ENCODE data around the gene EXT2. TPM values are rescaled to one million over a fixed set of nuclear protein-coding genes. Genes with fewer than 3 reads are reported as not detected.

EXT2 gene
- total and polyA plus RNA-seq, 4 experiments from 2014 or later: 28.2 to 48.5 (median 35.7) TPM

DNA sequence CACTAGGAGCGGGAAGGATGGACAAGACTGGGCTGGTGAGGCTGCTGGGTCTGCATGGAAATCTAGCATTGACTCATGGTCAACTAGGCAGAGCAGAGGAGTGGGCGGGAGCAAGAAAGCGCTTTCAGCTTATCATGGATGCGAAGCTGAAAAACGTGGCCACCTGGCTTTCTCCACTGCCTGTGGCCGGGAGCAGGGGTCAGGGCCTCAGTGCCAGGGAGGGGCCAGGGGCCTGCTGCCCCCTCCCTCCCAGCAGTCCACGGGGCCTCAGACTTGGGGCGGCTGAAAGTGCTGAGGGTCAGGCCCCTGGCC, 168.9 kb downstream of the EXT2 start:
- DNase-seq: no peak
- intact Hi-C loops (cut with micrococcal nuclease): no loop called here
- Mint-ChIP-seq H3K4me3 (no peak overlapping the region), H3K9me3 (no peaks in the 10 kb centered on the region), H3K27ac (no peak overlapping the region), H3K36me3 (no peaks in the 10 kb centered on the region), H3K4me1 (peaks cover 0 to 8% (median 0%) of the 10 kb centered on the region in 4 donors), H3K27me3 (peaks cover 3 to 4% of the 10 kb centered on the region in 2 donors)
- Histone ChIP-seq H3K9me3 (ENCODE audit: control insufficient read depth in 1 of 2, low read length in 2 of 2) (no peaks in the 10 kb centered on the region), H3K4me3 (ENCODE audit: low read length in 2 of 2) (no peak overlapping the region), H3K36me3 (ENCODE audit: insufficient read depth, low read length) (no peaks in the 10 kb centered on the region), H3K4me1 (ENCODE audit: insufficient read depth, low read length) (no peaks in the 10 kb centered on the region), H3K27ac (ENCODE audit: low read depth, low read length) (no peak overlapping the region), H3K27me3 (ENCODE audit: insufficient read depth, low read length) (no peaks in the 10 kb centered on the region)
- ChIA-PET CTCF (ENCODE audit: partially characterized antibody) (interaction anchor here (0.6 kb wide), 1 partner anchor 169 kb away, joined by 3 read pairs; no protein-coding TSS in a partner anchor), POLR2A (ENCODE audit: partially characterized antibody) (no interaction called here)

DNA sequence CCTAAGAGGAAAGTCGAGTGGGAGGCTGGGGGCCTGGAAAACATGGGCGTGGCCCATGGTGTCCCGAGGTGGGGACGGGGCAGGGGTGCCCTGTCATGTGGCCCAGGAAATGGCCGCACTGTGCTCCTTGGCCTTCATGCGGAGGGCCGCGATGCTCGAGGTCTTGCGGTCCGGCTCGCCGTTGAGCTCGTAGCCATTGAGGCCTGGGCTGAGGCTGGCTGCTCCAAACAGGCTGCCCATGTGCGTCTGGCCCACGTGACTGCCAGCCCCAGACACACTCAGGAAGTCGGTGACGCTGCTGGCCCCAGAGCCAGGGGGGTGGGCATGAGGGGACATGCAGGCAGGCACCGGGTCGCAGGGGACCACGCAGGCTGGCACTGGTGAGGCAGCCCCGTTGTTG, 169.3 kb downstream of the EXT2 start:
- Mint-ChIP-seq H3K27me3 (peaks cover 3 to 4% of the 10 kb centered on the region in 2 donors), H3K9me3 (no peaks in the 10 kb centered on the region), H3K4me3 (no peak overlapping the region), H3K27ac (no peak overlapping the region), H3K4me1 (peaks cover 0 to 5% (median 0%) of the 10 kb centered on the region in 4 donors), H3K36me3 (no peaks in the 10 kb centered on the region)
- CTCF ChIA-PET (ENCODE audit: partially characterized antibody): interaction anchor here (0.6 kb wide), 1 partner anchor 170 kb away, joined by 3 read pairs; no protein-coding TSS in a partner anchor
- Histone ChIP-seq H3K9me3 (ENCODE audit: control insufficient read depth in 1 of 2, low read length in 2 of 2) (no peaks in the 10 kb centered on the region), H3K36me3 (ENCODE audit: insufficient read depth, low read length) (no peaks in the 10 kb centered on the region), H3K4me3 (ENCODE audit: low read length in 2 of 2) (no peak overlapping the region), H3K27me3 (ENCODE audit: insufficient read depth, low read length) (no peaks in the 10 kb centered on the region), H3K27ac (ENCODE audit: low read depth, low read length) (no peak overlapping the region), H3K4me1 (ENCODE audit: insufficient read depth, low read length) (no peaks in the 10 kb centered on the region)
- intact Hi-C loops (cut with micrococcal nuclease): no loop called here
- POLR2A ChIA-PET (ENCODE audit: partially characterized antibody): no interaction called here
- DNase-seq: no peak

DNA sequence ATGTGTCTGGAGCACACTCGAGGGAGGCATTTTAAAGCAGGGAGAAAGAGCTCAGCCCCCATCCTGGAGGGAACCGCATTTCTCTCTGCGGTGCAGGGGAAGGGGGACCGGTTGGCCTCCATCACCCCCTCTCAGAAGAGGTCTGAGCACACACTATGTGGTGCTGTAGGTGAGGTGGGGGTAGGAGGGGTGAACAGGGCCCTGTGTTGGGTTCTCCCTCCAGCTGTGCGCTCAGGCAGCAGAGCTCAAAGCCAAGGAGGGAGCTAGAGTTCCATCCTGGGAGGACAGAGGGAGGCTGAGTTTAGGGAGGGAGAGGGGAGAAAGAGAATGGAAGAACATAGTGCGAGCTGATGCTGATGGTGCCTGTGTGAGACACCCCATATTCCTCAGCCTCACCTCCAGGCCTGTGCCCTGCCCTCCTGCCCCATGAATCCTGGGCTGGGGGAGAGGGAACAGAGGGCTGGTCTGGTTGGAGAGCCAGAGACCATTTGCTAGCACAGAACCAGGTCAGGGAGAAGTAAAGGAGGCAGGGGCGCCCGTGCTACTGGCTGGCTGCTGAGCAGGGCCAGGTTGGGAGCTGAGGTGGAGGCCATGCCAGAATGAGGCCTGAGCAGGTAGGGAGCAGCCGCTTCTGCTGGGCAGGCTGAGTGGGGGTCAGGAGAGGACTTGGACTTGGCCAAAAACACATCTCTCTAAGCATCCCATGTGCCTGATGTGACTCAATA, 170.7 kb downstream of the EXT2 start:
- Mint-ChIP-seq H3K9me3 (no peaks in the 10 kb centered on the region), H3K36me3 (no peaks in the 10 kb centered on the region), H3K4me3 (no peak overlapping the region), H3K27ac (peak overlapping the region in 1 of 7 donors; percentile 51), H3K4me1 (no peaks in the 10 kb centered on the region), H3K27me3 (peaks cover 3 to 4% of the 10 kb centered on the region in 2 donors)
- ChIA-PET CTCF (ENCODE audit: partially characterized antibody) (interaction anchor here (1.2 kb wide), 1 partner anchor 19 kb away, joined by 5 read pairs; no protein-coding TSS in a partner anchor), POLR2A (ENCODE audit: partially characterized antibody) (no interaction called here)
- H3K4me3 ChIP-seq (ENCODE audit: low read length in 2 of 2): no peak overlapping the region
- no peak overlapping the region for H3K27ac ChIP-seq (ENCODE audit: low read depth, low read length)
- no peaks in the 10 kb centered on the region for H3K27me3 ChIP-seq (ENCODE audit: insufficient read depth, low read length)
- H3K4me1 ChIP-seq (ENCODE audit: insufficient read depth, low read length): no peaks in the 10 kb centered on the region
- no peak for DNase-seq
- H3K9me3 ChIP-seq (ENCODE audit: control insufficient read depth in 1 of 2, low read length in 2 of 2): no peaks in the 10 kb centered on the region
- intact Hi-C loops (cut with micrococcal nuclease): no loop called here
- no peaks in the 10 kb centered on the region for H3K36me3 ChIP-seq (ENCODE audit: insufficient read depth, low read length)

DNA sequence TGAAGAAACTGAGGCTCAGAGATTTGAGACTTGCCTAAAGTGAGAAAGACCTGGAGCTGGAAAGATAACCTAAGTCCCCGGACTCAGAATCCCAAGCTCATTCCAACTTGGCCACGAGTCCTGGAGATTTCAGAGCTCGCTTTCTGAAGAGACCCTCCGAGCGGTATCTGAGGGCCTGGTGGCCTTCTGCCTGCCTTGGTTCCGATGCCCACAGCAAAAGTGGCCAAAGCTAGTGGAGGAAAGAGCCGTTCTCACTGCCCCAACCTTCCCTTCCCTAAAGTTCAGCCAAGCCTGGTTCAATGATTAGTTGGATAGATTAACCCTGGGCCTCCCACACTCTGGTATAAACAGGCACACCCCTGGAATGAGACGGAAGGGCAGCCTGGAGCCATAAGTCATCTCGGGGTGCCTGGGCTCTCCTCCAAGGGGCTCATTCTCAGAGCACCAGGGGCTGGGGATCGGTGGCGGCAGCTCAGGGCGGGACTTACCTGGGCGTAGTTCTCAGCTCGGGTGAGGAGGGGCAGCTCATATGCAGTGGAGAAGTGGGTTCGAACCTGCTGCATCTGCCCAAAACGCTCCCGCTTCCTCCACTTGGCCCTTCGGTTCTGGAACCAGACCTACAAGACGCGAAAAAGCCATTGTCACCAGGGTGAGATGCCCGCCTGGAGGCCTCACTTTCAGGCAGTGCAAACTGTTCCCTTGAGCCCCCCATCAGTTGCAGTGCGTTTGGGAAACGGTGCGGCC, 171.7 kb downstream of the EXT2 start:
- no peak for DNase-seq
- Mint-ChIP-seq H3K9me3 (no peaks in the 10 kb centered on the region), H3K27me3 (peaks cover 3 to 4% of the 10 kb centered on the region in 2 donors), H3K27ac (peak overlapping the region in 1 of 7 donors; percentile 43), H3K36me3 (no peaks in the 10 kb centered on the region), H3K4me3 (no peak overlapping the region), H3K4me1 (no peaks in the 10 kb centered on the region)
- H3K27me3 ChIP-seq (ENCODE audit: insufficient read depth, low read length): no peaks in the 10 kb centered on the region
- ChIA-PET POLR2A (ENCODE audit: partially characterized antibody) (no interaction called here), CTCF (ENCODE audit: partially characterized antibody) (interaction anchor here (1.2 kb wide), 1 partner anchor 18 kb away, joined by 5 read pairs; no protein-coding TSS in a partner anchor)
- no peaks in the 10 kb centered on the region for H3K36me3 ChIP-seq (ENCODE audit: insufficient read depth, low read length)
- H3K9me3 ChIP-seq (ENCODE audit: control insufficient read depth in 1 of 2, low read length in 2 of 2): no peaks in the 10 kb centered on the region
- no peak overlapping the region for H3K4me3 ChIP-seq (ENCODE audit: low read length in 2 of 2)
- intact Hi-C loops (cut with micrococcal nuclease): no loop called here
- H3K4me1 ChIP-seq (ENCODE audit: insufficient read depth, low read length): no peaks in the 10 kb centered on the region
- H3K27ac ChIP-seq (ENCODE audit: low read depth, low read length): no peak overlapping the region

DNA sequence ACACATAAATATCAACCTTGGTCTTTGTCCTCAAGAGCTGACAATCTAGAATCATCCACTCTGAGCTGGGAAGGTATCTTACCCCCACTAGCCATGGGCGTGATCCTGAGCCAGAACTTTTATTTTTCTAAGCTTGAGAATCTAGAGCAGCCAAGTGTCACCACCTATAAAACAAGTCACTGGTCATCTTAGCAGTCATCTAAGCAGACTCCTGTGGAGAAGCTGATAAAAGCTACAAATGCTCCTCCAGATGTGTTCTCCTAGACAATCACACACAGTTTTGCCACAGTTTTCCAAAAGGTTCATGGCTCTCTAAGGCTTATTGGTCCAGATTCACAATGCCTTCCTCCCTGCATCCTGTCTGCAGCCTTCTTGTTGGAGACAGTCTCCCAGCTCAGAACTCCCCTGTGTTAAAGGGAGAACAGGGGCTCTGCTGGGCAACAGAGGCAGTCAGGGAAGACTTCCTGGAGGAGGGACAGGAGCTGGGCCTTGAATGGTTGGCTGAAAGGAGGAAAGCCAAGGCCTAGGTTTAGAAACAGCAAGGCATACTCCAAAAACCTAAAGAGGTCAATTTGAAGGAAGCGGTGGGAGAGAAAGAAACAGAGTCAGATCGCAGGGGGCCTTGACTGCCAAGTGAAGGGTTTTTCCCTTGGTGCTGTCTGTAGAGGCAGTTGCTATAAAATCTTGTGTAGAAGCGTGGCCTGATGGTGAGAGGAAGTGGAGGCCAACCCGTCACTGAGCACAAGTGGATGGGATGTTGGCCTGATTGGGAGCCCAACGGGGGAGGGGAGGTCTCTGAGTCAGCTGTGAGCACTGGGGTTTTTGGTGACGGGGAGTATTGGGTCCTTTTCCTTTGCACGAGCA, 172.5 kb downstream of the EXT2 start:
- POLR2A ChIA-PET (ENCODE audit: partially characterized antibody): no interaction called here
- H3K4me1 Mint-ChIP-seq: no peaks in the 10 kb centered on the region

DNA sequence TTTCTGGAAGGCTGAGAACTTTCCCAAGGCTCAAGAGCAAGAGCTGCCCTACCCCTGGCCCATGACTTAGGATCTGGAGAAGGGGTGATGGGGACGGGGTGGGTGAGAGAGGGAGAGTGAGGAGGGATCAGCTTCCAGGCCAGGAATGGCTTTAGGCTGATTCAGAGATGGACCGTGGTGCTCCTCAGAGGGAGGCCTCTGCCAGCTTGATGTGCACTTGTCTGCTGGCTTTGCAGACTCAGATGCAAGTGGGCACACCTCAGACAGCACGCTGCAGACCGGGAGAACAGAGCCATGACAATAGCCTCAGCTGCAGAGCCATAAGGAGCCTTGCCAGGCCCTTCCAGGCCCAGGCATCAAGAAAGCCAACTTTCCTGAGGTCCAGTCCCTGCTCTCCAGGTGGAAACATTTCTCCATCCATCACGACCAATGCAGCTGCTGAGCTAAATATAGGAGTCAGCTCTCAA, 173.2 kb downstream of the EXT2 start:
- CTCF ChIA-PET (ENCODE audit: partially characterized antibody): interaction anchor here (1.7 kb wide), 1 partner anchor 18 kb away, joined by 4 read pairs; no protein-coding TSS in a partner anchor
- Histone ChIP-seq H3K9me3 (ENCODE audit: control insufficient read depth in 1 of 2, low read length in 2 of 2) (no peaks in the 10 kb centered on the region), H3K27me3 (ENCODE audit: insufficient read depth, low read length) (no peaks in the 10 kb centered on the region), H3K4me1 (ENCODE audit: insufficient read depth, low read length) (no peaks in the 10 kb centered on the region), H3K4me3 (ENCODE audit: low read length in 2 of 2) (no peak overlapping the region), H3K27ac (ENCODE audit: low read depth, low read length) (no peak overlapping the region), H3K36me3 (ENCODE audit: insufficient read depth, low read length) (no peaks in the 10 kb centered on the region)
- Mint-ChIP-seq H3K27ac (no peak overlapping the region), H3K27me3 (peaks cover 1 to 3% of the 10 kb centered on the region in 2 donors), H3K9me3 (no peaks in the 10 kb centered on the region), H3K4me1 (no peaks in the 10 kb centered on the region), H3K4me3 (no peak overlapping the region), H3K36me3 (no peaks in the 10 kb centered on the region)
- POLR2A ChIA-PET (ENCODE audit: partially characterized antibody): no interaction called here
- DNase-seq: no peak
- intact Hi-C loops (cut with micrococcal nuclease): no loop called here

More for the DNA sequence above, 172.5 kb downstream of the EXT2 start:
- Mint-ChIP-seq H3K27ac (no peak overlapping the region), H3K36me3 (no peaks in the 10 kb centered on the region), H3K4me3 (no peak overlapping the region), H3K9me3 (no peaks in the 10 kb centered on the region), H3K27me3 (peaks cover 3 to 4% of the 10 kb centered on the region in 2 donors)
- H3K27ac ChIP-seq (ENCODE audit: low read depth, low read length): no peak overlapping the region
- H3K27me3 ChIP-seq (ENCODE audit: insufficient read depth, low read length): no peaks in the 10 kb centered on the region
- H3K36me3 ChIP-seq (ENCODE audit: insufficient read depth, low read length): no peaks in the 10 kb centered on the region
- intact Hi-C loops (cut with micrococcal nuclease): no loop called here
- CTCF ChIA-PET (ENCODE audit: partially characterized antibody): interaction anchor here (1.7 kb wide), 1 partner anchor 19 kb away, joined by 4 read pairs; no protein-coding TSS in a partner anchor
- H3K4me3 ChIP-seq (ENCODE audit: low read length in 2 of 2): no peak overlapping the region
- DNase-seq: no peak
- H3K9me3 ChIP-seq (ENCODE audit: control insufficient read depth in 1 of 2, low read length in 2 of 2): no peaks in the 10 kb centered on the region
- no peaks in the 10 kb centered on the region for H3K4me1 ChIP-seq (ENCODE audit: insufficient read depth, low read length)
